22Rv1 (cell line): ENCODE data around the gene SRPK1.

Source experiments
- CTCF ChIP-seq: fragments of 450-650 bp; IDR thresholded peaks from 2 replicates; pipeline ENCODE4 v1.5.1; 2017; ENCODE audit warnings: mild to moderate bottlenecking
- ZFX ChIP-seq: fragments of 450-650 bp; IDR thresholded peaks from 2 replicates; pipeline ENCODE4 v1.6.1; 2017; ENCODE audit warnings: antibody characterized with exemption, borderline replicate concordance

- TF ChIP-seq CTCF (no peak), ZFX (no peak)
Observed at GRCh38 chr6:35911871-35912653, 8.8 kb downstream of the SRPK1 start.
